GM21526 (cell line): ENCODE results near the gene TTYH3.
"Not testable (repeated sequence)": the region's sequence is repeated elsewhere in the genome, so short reads cannot be mapped to it uniquely, and the experiment has no call there.

ENCODE experiments used
- ATAC-seq: cut with Tn5 transposase; IDR thresholded peaks from one replicate; pipeline ENCODE4 v1.9.1; 2021; ENCODE audit warnings: moderate library complexity; ENCODE audit not compliant: unreplicated experiment, low FRiP score

The TTYH3 gene

DNA sequence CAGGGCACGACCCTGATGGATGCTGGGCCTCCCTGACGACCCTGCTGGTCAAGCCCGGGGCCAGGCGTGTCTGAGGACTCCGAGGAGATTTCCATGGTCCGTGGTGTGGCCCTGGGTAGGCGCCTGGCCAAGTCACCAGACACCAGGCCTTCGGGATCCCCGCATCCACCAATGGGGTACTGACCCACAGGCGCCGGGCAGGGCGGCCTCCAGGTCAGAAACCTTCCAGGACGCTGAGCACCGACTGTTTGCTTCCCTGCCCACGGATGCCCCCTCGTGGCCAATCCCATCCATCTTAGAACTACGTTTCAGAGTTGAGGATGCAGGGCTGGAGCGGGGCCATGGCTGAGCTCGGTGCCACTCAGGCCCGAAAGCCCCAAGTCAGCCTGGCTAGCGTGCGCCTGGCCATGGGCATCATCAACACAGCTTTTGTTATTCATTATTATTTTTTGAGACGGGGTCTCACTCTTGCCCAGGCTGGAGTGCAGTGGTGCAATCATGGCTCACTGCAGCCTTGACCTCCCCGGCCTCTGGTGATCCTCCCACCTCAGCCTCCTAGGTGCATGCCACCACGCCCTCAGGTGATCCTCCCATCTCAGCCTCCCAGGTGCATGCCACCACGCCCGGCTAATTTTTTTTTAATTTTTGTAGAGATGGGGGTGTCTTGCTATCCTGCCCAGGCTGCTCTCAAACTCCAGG is 49.2 kb downstream of the TTYH3 start:
- no peak for ATAC-seq

- no peak for ATAC-seq
Measured at GRCh38 chr7:2681929-2682799, 50.4 kb downstream of the TTYH3 start.

- no peak for ATAC-seq
Measured at GRCh38 chr7:2684501-2684900, 52.7 kb downstream of the TTYH3 start.

DNA sequence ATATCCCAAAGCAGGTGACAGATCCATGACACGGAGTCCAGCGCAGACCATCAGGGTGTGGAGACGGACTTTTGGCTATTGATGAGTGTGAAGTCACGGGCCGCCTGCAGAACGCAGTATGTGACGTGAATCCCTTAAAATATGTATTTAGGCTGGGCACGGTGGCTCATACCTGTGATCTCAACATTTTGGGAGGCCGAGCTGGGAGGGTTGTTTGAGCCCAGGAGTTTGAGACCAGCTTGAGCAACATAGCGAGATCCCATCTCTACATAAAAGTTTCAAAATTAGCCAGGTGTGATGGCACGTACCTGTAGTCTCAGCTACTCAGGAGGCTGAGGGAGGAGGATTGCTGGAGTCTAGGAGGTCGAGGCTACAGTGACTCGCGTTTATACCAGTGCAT is 54.3 kb downstream of the TTYH3 start:
- ATAC-seq = no peak

DNA sequence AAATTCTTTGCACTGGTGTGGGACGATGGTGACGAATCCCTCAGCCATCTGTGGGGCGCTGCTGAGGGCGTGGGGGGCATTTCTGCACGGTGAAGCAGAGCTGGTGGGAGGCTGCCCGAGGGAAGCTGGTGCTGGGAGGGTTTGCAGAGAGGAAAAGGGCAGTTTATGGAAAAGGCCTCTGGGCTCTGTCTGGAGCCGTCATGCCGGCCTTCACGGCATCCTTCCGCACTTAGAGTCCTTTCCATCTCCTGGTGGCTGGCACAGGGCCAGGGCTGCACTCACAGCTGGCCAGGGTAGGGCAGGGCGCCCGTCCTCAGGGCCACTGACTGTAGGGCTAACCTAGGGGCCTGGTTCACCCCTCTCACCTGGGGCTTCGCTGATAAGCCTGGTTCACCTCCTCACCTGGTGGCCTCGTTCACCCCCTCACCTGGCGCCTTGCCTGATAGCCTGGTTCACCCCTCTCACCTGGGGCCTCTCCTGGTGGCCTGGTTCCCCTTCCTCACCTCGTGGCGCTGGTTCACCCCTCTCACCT is 55.6 kb downstream of the TTYH3 start:
- no peak for ATAC-seq

DNA sequence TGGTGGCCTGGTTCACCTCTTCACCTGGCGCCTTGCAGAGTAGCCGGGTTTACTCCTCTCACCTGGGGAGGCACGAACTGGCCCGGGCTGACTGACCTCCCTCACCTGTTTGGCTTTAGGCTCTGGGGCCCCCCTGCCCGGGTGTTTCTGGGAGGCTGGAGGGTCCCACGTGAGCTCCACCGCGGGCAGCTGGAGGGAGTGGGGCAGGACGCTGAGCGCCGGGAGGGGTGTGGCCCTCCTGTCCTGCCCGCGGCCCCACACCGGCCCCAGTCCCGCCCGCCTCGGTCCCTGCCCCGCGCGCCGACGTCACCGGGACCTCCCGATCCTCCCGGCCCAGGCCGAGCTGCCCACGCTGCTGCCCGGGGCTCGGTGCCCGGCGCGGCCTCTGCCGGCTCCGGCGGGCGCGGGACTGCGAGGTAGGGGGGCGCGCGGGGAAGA is 56.1 kb downstream of the TTYH3 start, which contains the start of gene AMZ1:
Gene AMZ1, plus strand, starts transcription at position 322 of the 438 bp plus-strand sequence. CDS start 12,250 bp downstream, outside the sequence.
- ATAC-seq = no peak

- ATAC-seq = peak; percentile 74
Measured at GRCh38 chr7:2688409-2689342, 56.9 kb downstream of the TTYH3 start.

GRCh38 chr7:2689343-2689847 is 57.6 kb downstream of the TTYH3 start:
- no peak for ATAC-seq

DNA sequence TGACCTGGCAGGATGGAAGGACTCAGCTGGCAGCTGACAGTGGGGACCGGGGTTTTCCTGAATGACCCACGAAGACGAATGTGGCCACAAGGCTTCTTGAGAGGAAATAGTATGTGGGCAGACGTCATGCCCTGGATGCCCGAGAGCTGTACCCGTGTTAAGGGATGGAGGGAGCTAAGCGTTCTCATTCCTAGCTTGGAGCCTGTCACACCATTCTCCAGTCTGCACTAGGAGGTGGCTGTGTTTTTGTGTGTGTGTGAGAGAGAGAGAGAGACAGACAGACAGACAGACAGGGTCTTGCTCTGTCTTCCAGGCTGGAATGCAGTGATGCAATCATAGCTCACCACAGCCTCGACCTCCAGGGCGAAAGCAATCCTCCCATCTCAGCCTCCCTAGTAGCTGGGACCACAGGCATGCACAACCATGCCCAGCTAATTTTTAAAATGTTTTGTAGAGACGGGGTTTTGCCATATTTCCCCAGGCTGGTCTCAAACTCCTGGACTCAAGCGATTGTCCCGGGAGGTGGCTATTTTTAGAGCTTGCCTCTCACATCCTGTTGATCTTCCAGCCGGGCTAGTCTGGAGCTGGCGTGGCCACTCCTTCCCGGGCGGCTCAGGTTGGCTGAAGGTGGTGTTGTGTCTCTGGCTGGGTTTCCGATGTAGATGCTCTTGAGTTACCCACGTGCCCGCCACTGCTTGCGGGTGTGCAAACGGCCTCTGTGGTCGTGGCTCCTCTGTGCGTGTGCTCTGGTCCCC is 58.3 kb downstream of the TTYH3 start:
- ATAC-seq = no peak

GRCh38 chr7:2691011-2691707 is 59.4 kb downstream of the TTYH3 start:
- ATAC-seq = no peak

DNA sequence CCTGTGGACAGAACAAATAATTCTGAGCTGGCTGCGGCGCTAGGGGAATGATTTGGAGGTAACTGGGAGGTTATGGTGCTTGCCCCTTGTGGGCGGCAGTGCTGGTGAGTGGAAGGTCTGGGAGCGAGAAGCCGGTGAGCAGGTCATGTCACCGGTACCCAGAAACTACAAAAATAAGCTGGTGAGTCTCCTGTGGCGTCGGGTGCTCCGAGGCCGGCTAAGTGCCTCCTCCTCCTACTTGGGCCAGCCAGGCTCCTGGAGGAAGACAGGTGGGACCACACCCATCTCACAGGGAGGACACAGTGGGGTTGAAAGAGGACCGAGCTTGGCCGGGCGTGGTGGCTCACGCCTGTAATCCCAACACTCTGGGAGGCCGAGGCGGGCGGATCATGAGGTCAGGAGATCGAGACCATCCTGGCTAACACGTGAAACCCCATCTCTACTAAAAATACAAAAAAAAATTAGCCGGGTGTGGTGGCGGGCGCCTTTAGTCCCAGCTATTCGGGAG is 60.2 kb downstream of the TTYH3 start:
- not testable (repeated sequence) for ATAC-seq

- ATAC-seq = no peak
Measured at GRCh38 chr7:2692543-2692942, 60.8 kb downstream of the TTYH3 start.

- ATAC-seq = not testable (repeated sequence)
Measured at GRCh38 chr7:2693420-2694121, 61.8 kb downstream of the TTYH3 start.

GRCh38 chr7:2694122-2694436 is 62.3 kb downstream of the TTYH3 start:
- not testable (repeated sequence) for ATAC-seq

GRCh38 chr7:2698581-2699288 is 66.9 kb downstream of the TTYH3 start:
- ATAC-seq = peak; percentile 90

DNA sequence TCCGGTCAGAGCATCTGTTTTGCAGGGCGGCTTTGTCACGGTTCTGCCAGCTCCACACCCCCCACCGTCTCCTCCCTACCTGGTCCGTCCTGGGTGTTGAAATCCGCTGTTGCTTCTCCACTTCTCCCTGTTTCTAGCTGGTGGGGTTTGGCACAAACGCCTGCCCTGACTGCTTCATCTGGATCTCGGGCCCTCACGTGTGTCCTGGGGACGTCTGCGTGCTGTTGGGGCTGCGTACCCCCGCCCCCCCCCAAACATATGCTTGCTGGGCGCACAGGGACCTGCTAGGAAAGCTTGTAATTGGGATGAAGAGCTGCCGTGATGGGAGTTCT is 67.5 kb downstream of the TTYH3 start:
- no peak for ATAC-seq

GRCh38 chr7:2700141-2700850 is 68.5 kb downstream of the TTYH3 start:
- no peak for ATAC-seq
